ENCODE measurements around the gene NPPA. TPM values are rescaled to one million over a fixed set of nuclear protein-coding genes. Genes with fewer than 3 reads are reported as not detected.

NPPA gene
- total and polyA plus RNA-seq, 9 of the 15 experiments (the other 6 are each of a cell fraction or from before 2014, with no cell fraction given): not detected

DNA sequence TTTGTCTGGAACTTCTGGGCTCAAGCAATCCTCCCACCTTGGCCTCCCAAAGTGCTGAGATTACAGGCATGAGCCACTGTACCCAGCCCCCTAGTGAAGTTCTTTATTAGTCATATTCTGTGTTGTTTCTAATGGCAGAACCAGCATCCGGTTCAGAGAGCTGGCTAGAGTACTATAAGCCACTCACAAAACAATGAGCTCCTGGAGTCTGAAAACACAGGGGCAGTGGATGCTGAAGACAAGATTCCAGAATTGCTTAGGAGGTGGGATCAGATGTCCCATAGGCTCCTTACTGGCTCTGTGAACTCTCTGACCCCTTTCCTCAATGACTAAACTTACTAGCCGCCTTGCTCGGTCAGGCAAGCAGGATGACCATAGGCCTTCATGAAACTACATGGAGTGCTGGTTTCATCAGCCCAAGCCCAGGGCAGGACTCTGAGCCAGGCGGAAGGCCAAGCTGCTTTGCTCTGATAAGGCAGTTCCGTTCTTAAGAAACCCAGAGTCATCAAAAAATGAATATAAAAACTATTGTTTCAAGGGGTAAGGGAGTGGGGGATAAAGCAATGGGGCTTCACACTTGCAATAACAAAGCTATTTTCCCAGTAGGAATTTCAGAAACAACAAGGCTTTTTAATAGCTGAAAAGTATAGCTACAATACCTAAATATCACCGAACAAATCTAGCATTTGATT, 49.9 kb downstream of the NPPA start (continued):
- no peak for TF ChIP-seq TAF9B (IDR thresholded peaks at IDR 0.05; ENCODE audit: partially characterized antibody)
- TF ChIP-seq CCNT2 (IDR thresholded peaks at IDR 0.05; ENCODE audit: borderline replicate concordance, extremely low read depth, insufficient read length, low read depth, low read length): peak; percentile 43
- peak; percentile 60; the same call in 1 of the 2 replicates for TF ChIP-seq PTRF (tag; IDR thresholded peaks at IDR 0.05)
- TF ChIP-seq PHF8 (IDR thresholded peaks at IDR 0.05; ENCODE audit: borderline replicate concordance, low read length): peak; percentile 14; the same call in 1 of the 2 replicates
- no peak for TF ChIP-seq U2AF1 (optimal IDR thresholded peaks at IDR 0.05; ENCODE audit: low read depth, low read length)
- peak; percentile 40 to 53 for TF ChIP-seq FOXK2 (conservative IDR thresholded peaks at IDR 0.05 in 1 of 2, IDR thresholded peaks at IDR 0.05 in 1 of 2; ENCODE audit: low read depth in 2 of 2)
- TF ChIP-seq, protein P1, sequence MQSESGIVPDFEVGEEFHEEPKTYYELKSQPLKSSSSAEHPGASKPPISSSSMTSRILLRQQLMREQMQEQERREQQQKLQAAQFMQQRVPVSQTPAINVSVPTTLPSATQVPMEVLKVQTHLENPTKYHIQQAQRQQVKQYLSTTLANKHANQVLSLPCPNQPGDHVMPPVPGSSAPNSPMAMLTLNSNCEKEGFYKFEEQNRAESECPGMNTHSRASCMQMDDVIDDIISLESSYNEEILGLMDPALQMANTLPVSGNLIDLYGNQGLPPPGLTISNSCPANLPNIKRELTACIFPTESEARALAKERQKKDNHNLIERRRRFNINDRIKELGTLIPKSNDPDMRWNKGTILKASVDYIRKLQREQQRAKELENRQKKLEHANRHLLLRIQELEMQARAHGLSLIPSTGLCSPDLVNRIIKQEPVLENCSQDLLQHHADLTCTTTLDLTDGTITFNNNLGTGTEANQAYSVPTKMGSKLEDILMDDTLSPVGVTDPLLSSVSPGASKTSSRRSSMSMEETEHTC (IDR thresholded peaks at IDR 0.05): no peak
- no peak for TF ChIP-seq HLTF (IDR thresholded peaks at IDR 0.05)
- TF ChIP-seq ZNF175 (CRISPR knock-in tag; IDR thresholded peaks at IDR 0.05; ENCODE audit: low read depth): peak; percentile 90
- no peak for TF ChIP-seq RBM14 (IDR thresholded peaks at IDR 0.05; ENCODE audit: borderline replicate concordance, insufficient read depth, low read depth, low read length)
- TF ChIP-seq GABPB1 (CRISPR knock-in tag; IDR thresholded peaks at IDR 0.05): peak; percentile 35
- TF ChIP-seq, protein P2, sequence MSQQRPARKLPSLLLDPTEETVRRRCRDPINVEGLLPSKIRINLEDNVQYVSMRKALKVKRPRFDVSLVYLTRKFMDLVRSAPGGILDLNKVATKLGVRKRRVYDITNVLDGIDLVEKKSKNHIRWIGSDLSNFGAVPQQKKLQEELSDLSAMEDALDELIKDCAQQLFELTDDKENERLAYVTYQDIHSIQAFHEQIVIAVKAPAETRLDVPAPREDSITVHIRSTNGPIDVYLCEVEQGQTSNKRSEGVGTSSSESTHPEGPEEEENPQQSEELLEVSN (IDR thresholded peaks at IDR 0.05; ENCODE audit: borderline replicate concordance in 1 of 2, extremely low read depth in 1 of 2, insufficient read depth in 1 of 2, insufficient read length in 1 of 2, low read depth in 1 of 2, low read length in 1 of 2, poor library complexity in 1 of 2, severe bottlenecking in 1 of 2): peak; percentile 11 to 51
- TF ChIP-seq KLF6 (CRISPR knock-in tag; IDR thresholded peaks at IDR 0.05; ENCODE audit: borderline replicate concordance): peak; percentile 69
- 0 out of 2 replicates have a peak, but pooled peaks have one; percentile 56 for TF ChIP-seq KLF10 (CRISPR knock-in tag; IDR thresholded peaks at IDR 0.05)
- 0 out of 2 replicates have a peak, but pooled peaks have one; percentile 33 for TF ChIP-seq ZC3H11A (IDR thresholded peaks at IDR 0.05; ENCODE audit: low read depth, low read length)
- TF ChIP-seq ZBTB8A (IDR thresholded peaks at IDR 0.05; ENCODE audit: partially characterized antibody): no peak
- TF ChIP-seq NCOA6 (IDR thresholded peaks at IDR 0.05): no peak
- peak; percentile 69; the same call in 1 of the 2 replicates for TF ChIP-seq HDAC2 (IDR thresholded peaks at IDR 0.05)
- TF ChIP-seq SMAD4 (CRISPR knock-in tag; conservative IDR thresholded peaks at IDR 0.05): peak; percentile 86
- peak; percentile 87 to 89 for TF ChIP-seq TRIM24 (IDR thresholded peaks at IDR 0.05)
- TF ChIP-seq KHSRP (IDR thresholded peaks at IDR 0.05): peak; percentile 52; the same call in 1 of the 2 replicates
- TF ChIP-seq BDP1 (IDR thresholded peaks at IDR 0.05; ENCODE audit: insufficient read depth, insufficient read length): no peak
- TF ChIP-seq TEAD2 (tag; IDR thresholded peaks at IDR 0.05): peak; percentile 73; the same call in 1 of the 2 replicates
- peak; percentile 71 for TF ChIP-seq MTA3 (IDR thresholded peaks at IDR 0.05; ENCODE audit: borderline replicate concordance)
- TF ChIP-seq DIDO1 (tag; IDR thresholded peaks at IDR 0.05; ENCODE audit: low read depth): 0 out of 2 replicates have a peak, but pooled peaks have one; percentile 57
- TF ChIP-seq ZNF644 (tag; IDR thresholded peaks at IDR 0.05; ENCODE audit: low read depth): peak; percentile 68

All from K562 (cell line).